Hepatocyte (in vitro differentiated cells): Measurements from ENCODE around the gene PACSIN2. TPM values are rescaled to one million over a fixed set of nuclear protein-coding genes. Genes with fewer than 3 reads are reported as not detected.
A peak's percentile ranks its signal among the peaks of the same experiment; 100 is the strongest.

ENCODE experiments used
- DNase-seq: peaks from one replicate; pipeline ENCODE4 v3.0.0-alpha.2; 2016; ENCODE audit warnings: low spot score
- H2AFZ ChIP-seq: fragments of 200-600 bp; sonication (generic); 2 replicates; pipeline ENCODE4 v1.6.0; 2016; ENCODE audit warnings: antibody characterized with exemption, mild to moderate bottlenecking
- H3K27ac ChIP-seq: fragments of 200-600 bp; sonication (generic); 2 replicates; pipeline ENCODE4 v1.5.1; 2016; ENCODE audit warnings: mild to moderate bottlenecking
- H3K27me3 ChIP-seq: fragments of 200-600 bp; sonication (generic); 2 replicates; pipeline ENCODE4 v1.6.1; 2016
- H3K36me3 ChIP-seq: fragments of 200-600 bp; sonication (generic); replicated peaks from 2 replicates; pipeline ENCODE4 v1.5.1; 2016; ENCODE audit warnings: low read depth; ENCODE audit not compliant: insufficient read depth
- H3K4me1 ChIP-seq: fragments of 200-600 bp; sonication (generic); 2 replicates; pipeline ENCODE4 v1.5.1; 2016; ENCODE audit warnings: mild to moderate bottlenecking, moderate library complexity; ENCODE audit not compliant: insufficient read depth
- H3K4me2 ChIP-seq: fragments of 200-600 bp; sonication (generic); 2 replicates; pipeline ENCODE4 v1.6.0; 2016
- H3K4me3 ChIP-seq: fragments of 200-600 bp; sonication (generic); 2 replicates; pipeline ENCODE4 v1.5.1; 2016; ENCODE audit warnings: mild to moderate bottlenecking
- H3K79me2 ChIP-seq: fragments of 200-600 bp; sonication (generic); 2 replicates; pipeline ENCODE4 v1.6.0; 2017; ENCODE audit warnings: mild to moderate bottlenecking
- H3K9me2 ChIP-seq: fragments of 200-600 bp; sonication (generic); replicated peaks from 2 replicates; pipeline ENCODE4 v1.6.0; 2017; ENCODE audit warnings: mild to moderate bottlenecking; ENCODE audit not compliant: insufficient read depth
- H3K9me3 ChIP-seq: fragments of 200-600 bp; sonication (generic); 2 replicates; pipeline ENCODE4 v1.5.1; 2016; ENCODE audit warnings: low read depth, mild to moderate bottlenecking
- H4K20me1 ChIP-seq: fragments of 200-600 bp; sonication (generic); 2 replicates; pipeline ENCODE4 v1.6.0; 2016; ENCODE audit warnings: mild to moderate bottlenecking; ENCODE audit not compliant: insufficient read depth, poor library complexity, severe bottlenecking
- EZH2 ChIP-seq: fragments of 200-600 bp; sonication (generic); IDR thresholded peaks from 2 replicates; pipeline ENCODE4 v1.6.1; 2016; ENCODE audit warnings: antibody characterized with exemption, mild to moderate bottlenecking, borderline replicate concordance
- EZH2phosphoT487 ChIP-seq: fragments of 200-600 bp; sonication (generic); IDR thresholded peaks from one replicate; pipeline ENCODE4 v1.6.1; 2018; ENCODE audit warnings: antibody characterized with exemption, mild to moderate bottlenecking, low read depth, moderate library complexity; ENCODE audit not compliant: unreplicated experiment, severe bottlenecking
- WGBS: methylation state at CpG from one replicate; pipeline ENCODE4 v1.1.6; 2016; ENCODE audit warnings: low lambda C conversion rate; ENCODE audit errors: missing lambda C conversion rate; 5-methylcytosine and 5-hydroxymethylcytosine counted together
- polyA plus RNA-seq: library from polyadenylated mRNA; unstranded; fragments of >200 nt; fragmentation: Nextera tagmentation; extraction: Ambion mirVana; gene quantifications from 2 replicates; pipeline ENCODE4 v1.2.1, GENCODE V29; 2016
- total RNA-seq: library from RNA; depleted of rRNA; stranded (reverse); fragments of >200 nt; gene quantifications from 2 replicates; pipeline ENCODE4 v1.2.3, GENCODE V29; 2014
- TF ChIP-seq, protein P1 (sequence below): fragments of 200-600 bp; sonication (generic); IDR thresholded peaks from 2 replicates; pipeline ENCODE4 v1.5.1; 2016; ENCODE audit warnings: antibody characterized with exemption, mild to moderate bottlenecking; ENCODE audit not compliant: poor library complexity

The PACSIN2 gene
- total and polyA plus RNA-seq, 2 experiments from 2014 or later, result 77.7 to 86.3 TPM

DNA sequence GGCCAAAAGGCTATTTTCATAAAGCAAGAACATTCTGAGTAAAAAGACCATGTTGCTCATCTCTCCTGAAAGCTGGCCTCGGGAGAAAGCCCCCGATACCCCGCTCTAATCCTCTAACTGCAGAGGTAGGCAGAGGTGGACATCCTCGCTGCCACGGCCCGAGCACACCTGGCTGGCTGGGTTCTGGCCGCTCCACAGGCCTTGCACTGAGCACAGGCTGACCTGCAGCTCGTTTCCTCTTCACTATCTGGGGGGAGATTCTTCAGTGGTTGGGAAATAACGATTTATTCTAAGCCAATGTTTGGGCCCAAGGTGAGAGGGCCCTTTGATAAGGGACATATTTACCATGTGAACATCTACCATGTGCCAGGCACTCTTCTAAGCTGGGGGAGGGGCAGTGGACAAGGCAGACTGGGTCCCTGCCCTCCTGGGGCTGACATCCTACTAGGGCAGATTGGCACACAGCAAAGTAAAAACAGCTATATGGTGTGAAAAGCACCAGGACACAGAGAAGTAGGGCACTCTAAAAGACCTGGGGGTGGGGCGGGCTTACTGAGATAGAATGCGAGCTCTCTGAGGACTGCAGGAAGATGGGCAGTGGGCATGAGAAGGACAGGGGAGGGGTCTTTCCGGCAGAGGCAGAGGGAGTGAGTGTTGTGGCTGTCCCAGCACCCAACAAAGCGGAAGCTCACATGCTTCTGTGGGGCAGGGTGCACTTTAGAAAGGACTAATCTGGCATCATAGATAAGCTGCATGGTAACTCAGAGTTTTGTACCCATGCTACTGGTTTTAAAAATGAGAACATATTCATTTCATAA, 92.4 kb downstream of the PACSIN2 start:
- Histone ChIP-seq H3K4me3 (no peak overlapping the region), H3K27ac (peak overlapping the region; percentile 77), H3K9me2 (no peaks in the 10 kb centered on the region), H3K9me3 (no peaks in the 10 kb centered on the region), H4K20me1 (peaks cover 46% of the 10 kb centered on the region), H3K4me2 (no peak overlapping the region), H3K79me2 (peaks cover 91% of the 10 kb centered on the region), H2AFZ (no peak overlapping the region), H3K27me3 (no peaks in the 10 kb centered on the region), H3K36me3 (no peaks in the 10 kb centered on the region), H3K4me1 (peaks cover 45% of the 10 kb centered on the region)
- TF ChIP-seq EZH2 (no peak), EZH2phosphoT487 (no peak)
- TF ChIP-seq, protein P1, sequence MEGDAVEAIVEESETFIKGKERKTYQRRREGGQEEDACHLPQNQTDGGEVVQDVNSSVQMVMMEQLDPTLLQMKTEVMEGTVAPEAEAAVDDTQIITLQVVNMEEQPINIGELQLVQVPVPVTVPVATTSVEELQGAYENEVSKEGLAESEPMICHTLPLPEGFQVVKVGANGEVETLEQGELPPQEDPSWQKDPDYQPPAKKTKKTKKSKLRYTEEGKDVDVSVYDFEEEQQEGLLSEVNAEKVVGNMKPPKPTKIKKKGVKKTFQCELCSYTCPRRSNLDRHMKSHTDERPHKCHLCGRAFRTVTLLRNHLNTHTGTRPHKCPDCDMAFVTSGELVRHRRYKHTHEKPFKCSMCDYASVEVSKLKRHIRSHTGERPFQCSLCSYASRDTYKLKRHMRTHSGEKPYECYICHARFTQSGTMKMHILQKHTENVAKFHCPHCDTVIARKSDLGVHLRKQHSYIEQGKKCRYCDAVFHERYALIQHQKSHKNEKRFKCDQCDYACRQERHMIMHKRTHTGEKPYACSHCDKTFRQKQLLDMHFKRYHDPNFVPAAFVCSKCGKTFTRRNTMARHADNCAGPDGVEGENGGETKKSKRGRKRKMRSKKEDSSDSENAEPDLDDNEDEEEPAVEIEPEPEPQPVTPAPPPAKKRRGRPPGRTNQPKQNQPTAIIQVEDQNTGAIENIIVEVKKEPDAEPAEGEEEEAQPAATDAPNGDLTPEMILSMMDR, result no peak
- no peak for DNase-seq
- 83% methylated on average over 13 of the region's 13 CpGs for WGBS

DNA sequence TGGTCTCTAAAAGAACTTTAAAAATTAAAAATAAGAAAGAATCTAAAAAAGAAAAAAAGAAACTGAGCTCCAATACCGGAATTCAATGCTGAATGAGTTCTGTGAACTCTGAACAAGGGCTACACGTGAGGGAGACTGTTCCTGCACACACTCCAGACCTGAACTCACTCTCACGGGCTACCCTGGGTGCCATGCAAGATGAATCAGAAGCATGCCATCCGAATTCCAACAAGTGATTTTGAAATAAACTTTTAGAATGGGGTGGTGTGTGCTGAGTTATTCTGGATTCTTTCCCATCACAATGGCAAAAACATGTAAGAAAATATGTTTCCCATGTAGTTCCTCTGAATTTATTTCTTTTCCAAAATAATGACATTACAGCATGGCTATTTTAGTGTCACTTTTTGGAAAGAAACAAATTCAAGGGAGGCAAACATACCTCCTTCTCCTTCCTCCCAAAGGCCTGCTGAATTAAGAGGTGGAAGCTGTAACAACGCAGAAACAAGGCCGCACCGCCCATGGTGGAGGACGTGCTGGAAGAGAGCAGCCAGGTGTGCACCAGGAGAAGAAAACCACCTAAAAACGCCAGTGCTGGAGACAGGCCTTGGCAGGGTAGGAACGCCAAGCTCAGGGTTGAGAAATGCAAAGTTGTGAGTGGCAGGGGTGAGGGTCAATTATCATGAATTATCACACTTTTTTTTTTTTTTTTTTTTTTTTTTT, 94.7 kb downstream of the PACSIN2 start:
- DNase-seq, result no peak
- no peak overlapping the region for H3K27ac ChIP-seq
- H3K4me1 ChIP-seq, result peaks cover 34% of the 10 kb centered on the region
- H3K27me3 ChIP-seq, result no peaks in the 10 kb centered on the region
- H3K9me3 ChIP-seq, result no peaks in the 10 kb centered on the region
- WGBS, result 90% methylated on average over 10 of the region's 10 CpGs
- peaks cover 45% of the 10 kb centered on the region for H4K20me1 ChIP-seq
- H3K36me3 ChIP-seq, result no peaks in the 10 kb centered on the region
- peaks cover 94% of the 10 kb centered on the region for H3K79me2 ChIP-seq
- H3K4me2 ChIP-seq, result no peak overlapping the region
- no peaks in the 10 kb centered on the region for H3K9me2 ChIP-seq
- no peak for TF ChIP-seq EZH2
- no peak for TF ChIP-seq EZH2phosphoT487
- TF ChIP-seq, protein P1, result no peak
- no peak overlapping the region for H2AFZ ChIP-seq
- no peak overlapping the region for H3K4me3 ChIP-seq

DNA sequence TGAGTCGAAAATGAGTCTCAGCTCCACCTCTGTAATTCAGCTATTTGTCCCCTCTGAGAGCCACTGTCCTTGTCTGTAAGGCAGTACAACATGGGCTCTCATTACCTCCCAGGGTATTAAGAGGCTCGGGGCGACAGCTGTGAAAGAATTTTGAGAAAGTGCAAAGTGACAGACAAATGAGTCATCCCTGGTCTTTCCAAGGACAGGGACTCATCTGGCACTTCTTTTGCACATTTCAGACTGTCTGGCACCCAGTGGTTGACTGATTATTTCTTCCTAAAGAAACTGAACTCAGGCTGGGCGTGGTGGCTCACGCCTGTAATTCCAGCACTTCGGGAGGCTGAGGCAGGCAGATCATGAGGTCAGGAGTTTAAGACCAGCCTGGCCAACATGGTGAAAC, 95.8 kb downstream of the PACSIN2 start:
- Histone ChIP-seq H3K9me2 (no peaks in the 10 kb centered on the region), H3K27me3 (no peaks in the 10 kb centered on the region), H3K4me1 (peaks cover 33% of the 10 kb centered on the region), H3K4me2 (no peak overlapping the region), H4K20me1 (peaks cover 55% of the 10 kb centered on the region), H3K36me3 (no peaks in the 10 kb centered on the region), H3K79me2 (peaks cover 94% of the 10 kb centered on the region), H3K27ac (peak overlapping the region; percentile 7), H3K4me3 (no peak overlapping the region), H2AFZ (no peak overlapping the region), H3K9me3 (no peaks in the 10 kb centered on the region)
- no peak for DNase-seq
- WGBS, result 59% methylated on average over 6 of the region's 6 CpGs
- TF ChIP-seq EZH2phosphoT487 (no peak), EZH2 (no peak)
- TF ChIP-seq, protein P1, result no peak
